Measurements from ENCODE around the gene CMTM4. TPM values are rescaled to one million over a fixed set of nuclear protein-coding genes. Genes with fewer than 3 reads are reported as not detected.
A peak's percentile ranks its signal among the peaks of the same experiment; 100 is the strongest.

The CMTM4 gene
- polyA plus RNA-seq, 4 donors: 21.1 to 54.3 (median 43.0) TPM

DNA sequence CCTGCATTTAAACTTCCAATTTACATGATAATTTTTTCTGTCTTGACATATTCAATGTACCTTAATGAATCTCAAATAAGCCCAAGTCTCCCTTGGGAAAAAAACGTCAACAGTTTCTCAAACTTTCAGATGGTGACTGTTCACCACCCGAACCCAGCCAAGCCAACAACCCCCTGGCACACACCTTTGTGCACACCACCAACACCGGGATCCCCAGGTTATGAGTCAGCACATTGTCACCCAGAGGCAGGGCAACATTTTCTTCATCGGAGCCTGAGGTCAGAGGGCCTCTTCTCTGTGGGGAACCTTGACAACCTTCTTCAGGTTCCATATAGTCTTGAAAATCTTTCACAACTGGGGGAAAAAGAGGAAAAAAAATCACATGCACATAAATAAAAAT lies 39.3 kb upstream of the CMTM4 start:
- peaks cover 10 to 73% (median 24%) of the 10 kb centered on the region in 3 donors for H3K36me3 ChIP-seq (ENCODE audit: control insufficient read depth in 3 of 3, insufficient read depth in 2 of 3, low read depth in 1 of 3, low read length in 3 of 3)
- 76 to 87% (median 87%) methylated on average over 4 of the region's 4 CpGs for WGBS, 3 donors
- no peak for FAIRE-seq

DNA sequence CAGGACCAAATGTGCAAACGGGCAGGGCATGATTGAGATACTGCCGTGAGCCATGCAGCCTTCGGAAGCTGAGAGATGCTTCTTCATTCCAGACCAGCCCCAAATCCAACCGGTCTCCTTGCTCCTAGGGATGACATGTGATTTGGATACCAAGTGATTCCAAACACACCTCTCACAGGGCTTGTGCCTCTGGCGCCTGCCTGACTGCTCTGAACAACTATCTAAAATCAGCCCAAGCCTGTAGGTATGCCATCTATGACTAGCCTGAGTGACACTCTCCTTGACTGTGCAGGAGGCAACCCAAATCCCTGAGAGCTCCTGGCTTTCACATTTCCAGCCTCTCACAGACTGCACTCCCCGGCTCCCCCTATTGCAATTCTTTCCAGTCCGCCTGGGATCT lies 34.6 kb upstream of the CMTM4 start:
- DNase-seq (no peak), FAIRE-seq (no peak)
- no peaks in the 10 kb centered on the region for H3K4me1 ChIP-seq (ENCODE audit: control insufficient read depth in 3 of 3, insufficient read depth in 2 of 3, low read depth in 1 of 3, low read length in 2 of 3)
- no peaks in the 10 kb centered on the region for H3K27me3 ChIP-seq (ENCODE audit: control insufficient read depth in 3 of 3, insufficient read depth in 3 of 3, low read length in 3 of 3)
- no peak overlapping the region for H3K4me3 ChIP-seq (ENCODE audit: low read depth in 1 of 3, low read length in 3 of 3)
- no peaks in the 10 kb centered on the region for H3K9me3 ChIP-seq (ENCODE audit: control insufficient read depth in 2 of 2, insufficient read depth in 1 of 2, low read depth in 1 of 2, low read length in 1 of 2)
- no peak overlapping the region for H3K27ac ChIP-seq (ENCODE audit: low read depth in 1 of 3, low read length in 2 of 3)
- 84 to 92% (median 85%) methylated on average over 7 of the region's 7 CpGs for WGBS, 3 donors
- peaks cover 14 to 83% (median 30%) of the 10 kb centered on the region in 3 donors for H3K36me3 ChIP-seq (ENCODE audit: control insufficient read depth in 3 of 3, insufficient read depth in 2 of 3, low read depth in 1 of 3, low read length in 3 of 3)

More for the DNA sequence above, 39.3 kb upstream of the CMTM4 start:
- Histone ChIP-seq H3K4me3 (ENCODE audit: low read depth in 1 of 3, low read length in 3 of 3) (no peak overlapping the region), H3K9me3 (ENCODE audit: control insufficient read depth in 2 of 2, insufficient read depth in 1 of 2, low read depth in 1 of 2, low read length in 1 of 2) (no peaks in the 10 kb centered on the region), H3K27ac (ENCODE audit: low read depth in 1 of 3, low read length in 2 of 3) (no peak overlapping the region), H3K27me3 (ENCODE audit: control insufficient read depth in 3 of 3, insufficient read depth in 3 of 3, low read length in 3 of 3) (no peaks in the 10 kb centered on the region), H3K4me1 (ENCODE audit: control insufficient read depth in 3 of 3, insufficient read depth in 2 of 3, low read depth in 1 of 3, low read length in 2 of 3) (peaks cover 2 to 12% (median 10%) of the 10 kb centered on the region in 3 donors)
- no peak for DNase-seq

DNA sequence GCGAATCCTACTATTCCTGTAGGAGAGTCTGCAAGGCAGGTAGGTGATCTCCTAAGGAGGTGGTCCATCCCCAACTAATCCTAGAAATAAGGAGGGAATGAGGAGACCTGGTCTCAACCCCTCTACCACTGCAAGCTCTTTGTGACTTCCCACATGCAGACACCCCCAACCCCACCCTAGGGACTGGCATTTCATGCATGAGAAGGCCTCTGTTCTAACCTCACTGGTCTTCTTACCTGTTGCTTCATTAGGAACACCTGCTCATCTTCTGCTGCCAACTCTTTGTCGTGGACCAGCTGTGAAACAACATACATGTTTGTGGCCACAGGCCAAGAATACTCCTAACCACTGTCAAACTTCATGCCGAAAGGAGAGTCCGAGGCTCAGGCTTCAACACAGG lies 32.3 kb upstream of the CMTM4 start:
- FAIRE-seq: no peak
- WGBS, 3 donors: 41 to 57% (median 49%) methylated on average over 4 of the region's 4 CpGs
- no peaks in the 10 kb centered on the region for H3K4me1 ChIP-seq (ENCODE audit: control insufficient read depth in 3 of 3, insufficient read depth in 2 of 3, low read depth in 1 of 3, low read length in 2 of 3)
- peaks cover 24 to 75% (median 40%) of the 10 kb centered on the region in 3 donors for H3K36me3 ChIP-seq (ENCODE audit: control insufficient read depth in 3 of 3, insufficient read depth in 2 of 3, low read depth in 1 of 3, low read length in 3 of 3)
- H3K27ac ChIP-seq (ENCODE audit: low read depth in 1 of 3, low read length in 2 of 3): no peak overlapping the region
- no peaks in the 10 kb centered on the region for H3K9me3 ChIP-seq (ENCODE audit: control insufficient read depth in 2 of 2, insufficient read depth in 1 of 2, low read depth in 1 of 2, low read length in 1 of 2)
- H3K27me3 ChIP-seq (ENCODE audit: control insufficient read depth in 3 of 3, insufficient read depth in 3 of 3, low read length in 3 of 3): no peaks in the 10 kb centered on the region
- no peak overlapping the region for H3K4me3 ChIP-seq (ENCODE audit: low read depth in 1 of 3, low read length in 3 of 3)
- DNase-seq: no peak

DNA sequence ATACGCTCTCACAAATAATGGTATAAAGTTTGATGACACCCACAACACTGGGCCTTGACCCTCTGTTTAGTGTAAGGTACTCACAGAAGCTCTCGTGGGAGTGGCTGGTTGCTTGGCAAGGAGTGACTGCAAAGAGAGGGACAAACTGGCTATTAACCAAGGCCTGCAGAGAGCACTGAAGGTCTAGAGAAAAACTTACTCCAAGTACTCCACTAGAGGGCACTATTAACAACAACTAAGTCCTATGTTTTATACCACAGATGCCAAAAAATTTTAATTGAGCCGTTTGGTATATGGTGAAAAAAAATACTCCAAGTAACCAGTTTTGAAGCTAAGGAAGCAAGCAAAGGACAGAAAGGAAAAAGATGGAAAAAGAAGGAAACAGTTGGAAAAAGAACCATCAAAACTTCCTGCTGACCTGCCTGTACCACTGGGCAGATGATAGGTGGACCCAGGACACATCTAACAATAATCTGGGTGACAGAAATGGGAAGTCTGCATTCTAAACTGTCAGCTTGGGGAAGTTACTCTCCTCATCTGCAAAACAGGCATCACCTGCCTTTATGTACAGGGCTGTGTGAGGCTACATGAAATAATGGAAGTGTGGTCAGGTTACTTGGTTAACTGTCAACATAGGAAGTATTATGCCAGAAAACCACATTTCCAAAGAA lies 31.7 kb upstream of the CMTM4 start:
- Histone ChIP-seq H3K4me3 (ENCODE audit: low read depth in 1 of 3, low read length in 3 of 3) (no peak overlapping the region), H3K27me3 (ENCODE audit: control insufficient read depth in 3 of 3, insufficient read depth in 3 of 3, low read length in 3 of 3) (no peaks in the 10 kb centered on the region), H3K36me3 (ENCODE audit: control insufficient read depth in 3 of 3, insufficient read depth in 2 of 3, low read depth in 1 of 3, low read length in 3 of 3) (peaks cover 27 to 72% (median 38%) of the 10 kb centered on the region in 3 donors), H3K4me1 (ENCODE audit: control insufficient read depth in 3 of 3, insufficient read depth in 2 of 3, low read depth in 1 of 3, low read length in 2 of 3) (no peaks in the 10 kb centered on the region), H3K27ac (ENCODE audit: low read depth in 1 of 3, low read length in 2 of 3) (no peak overlapping the region), H3K9me3 (ENCODE audit: control insufficient read depth in 2 of 2, insufficient read depth in 1 of 2, low read depth in 1 of 2, low read length in 1 of 2) (no peaks in the 10 kb centered on the region)
- DNase-seq: peak; percentile 55 to 65
- no peak for FAIRE-seq
- 34 to 35% (median 35%) methylated on average over 3 of the region's 3 CpGs for WGBS, 3 donors

DNA sequence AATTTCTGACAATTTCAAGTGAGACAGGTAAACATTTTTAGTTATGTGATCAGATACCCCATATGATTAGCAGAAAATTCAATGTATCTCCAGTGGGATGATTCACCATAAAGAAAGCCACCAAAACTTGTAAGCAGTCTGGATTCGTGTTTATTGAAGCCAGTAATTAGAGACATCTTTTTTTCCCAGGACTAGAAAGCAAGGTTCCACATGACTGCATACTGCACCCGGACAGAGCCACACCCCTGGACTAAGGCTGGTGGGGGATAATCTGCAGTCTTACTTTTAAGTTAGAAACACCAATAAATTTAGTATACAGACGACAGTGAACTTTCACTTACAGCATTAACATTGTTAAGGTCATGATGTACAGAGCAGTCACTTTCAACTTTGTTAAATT lies 24.2 kb upstream of the CMTM4 start:
- WGBS, 3 donors: 65 to 67% (median 65%) methylated on average over 3 of the region's 3 CpGs
- peaks cover 18 to 31% (median 18%) of the 10 kb centered on the region in 3 donors for H3K36me3 ChIP-seq (ENCODE audit: control insufficient read depth in 3 of 3, insufficient read depth in 2 of 3, low read depth in 1 of 3, low read length in 3 of 3)
- FAIRE-seq: no peak
- no peaks in the 10 kb centered on the region for H3K4me1 ChIP-seq (ENCODE audit: control insufficient read depth in 3 of 3, insufficient read depth in 2 of 3, low read depth in 1 of 3, low read length in 2 of 3)
- no peaks in the 10 kb centered on the region for H3K9me3 ChIP-seq (ENCODE audit: control insufficient read depth in 2 of 2, insufficient read depth in 1 of 2, low read depth in 1 of 2, low read length in 1 of 2)
- H3K4me3 ChIP-seq (ENCODE audit: low read depth in 1 of 3, low read length in 3 of 3): no peak overlapping the region
- H3K27ac ChIP-seq (ENCODE audit: low read depth in 1 of 3, low read length in 2 of 3): no peak overlapping the region
- H3K27me3 ChIP-seq (ENCODE audit: control insufficient read depth in 3 of 3, insufficient read depth in 3 of 3, low read length in 3 of 3): no peaks in the 10 kb centered on the region
- DNase-seq: no peak

DNA sequence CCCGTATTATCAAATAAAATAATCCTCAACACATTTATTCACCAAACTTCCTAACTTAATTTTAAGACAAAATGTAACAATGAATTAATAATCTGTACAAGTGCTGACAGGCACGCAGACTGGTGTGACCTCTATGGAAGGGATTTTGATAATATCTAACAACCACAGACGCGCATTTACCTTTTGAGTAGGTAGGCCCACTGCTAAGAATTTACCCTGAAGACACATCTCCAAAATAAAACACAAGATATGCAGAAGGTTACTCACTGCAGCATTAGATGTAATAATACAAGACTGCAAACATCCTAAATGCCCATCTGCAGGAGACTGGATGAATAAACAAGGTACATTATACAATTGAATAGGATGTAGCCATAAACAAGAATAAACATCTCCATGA lies 22.7 kb upstream of the CMTM4 start:
- H3K36me3 ChIP-seq (ENCODE audit: control insufficient read depth in 3 of 3, insufficient read depth in 2 of 3, low read depth in 1 of 3, low read length in 3 of 3): peaks cover 10 to 22% (median 10%) of the 10 kb centered on the region in 3 donors
- DNase-seq (no peak), FAIRE-seq (no peak)
- H3K4me3 ChIP-seq (ENCODE audit: low read depth in 1 of 3, low read length in 3 of 3): no peak overlapping the region
- no peaks in the 10 kb centered on the region for H3K27me3 ChIP-seq (ENCODE audit: control insufficient read depth in 3 of 3, insufficient read depth in 3 of 3, low read length in 3 of 3)
- no peak overlapping the region for H3K27ac ChIP-seq (ENCODE audit: low read depth in 1 of 3, low read length in 2 of 3)
- peaks cover 0 to 13% (median 0%) of the 10 kb centered on the region in 3 donors for H3K4me1 ChIP-seq (ENCODE audit: control insufficient read depth in 3 of 3, insufficient read depth in 2 of 3, low read depth in 1 of 3, low read length in 2 of 3)
- 94 to 99% (median 96%) methylated on average over 4 of the region's 4 CpGs for WGBS, 3 donors
- H3K9me3 ChIP-seq (ENCODE audit: control insufficient read depth in 2 of 2, insufficient read depth in 1 of 2, low read depth in 1 of 2, low read length in 1 of 2): no peaks in the 10 kb centered on the region

DNA sequence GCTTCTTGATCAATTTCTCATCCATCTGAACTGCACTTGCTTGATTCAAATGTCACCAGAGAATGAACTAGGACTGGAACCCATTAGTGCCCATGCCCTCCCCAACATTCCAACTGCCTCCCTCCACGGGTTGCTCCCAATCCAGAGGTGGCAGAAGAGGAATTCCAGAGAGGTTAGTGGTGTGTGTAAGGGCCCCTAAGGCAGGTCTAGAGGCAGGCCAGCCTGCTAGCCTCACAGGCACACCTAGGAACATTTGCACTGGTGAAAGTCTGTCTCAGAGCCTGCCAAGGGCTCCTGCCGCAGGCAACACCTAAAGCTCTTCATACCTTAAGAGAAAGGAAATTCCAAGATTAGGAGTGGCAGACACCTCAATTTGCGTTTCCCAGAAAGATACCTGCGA lies 21.2 kb upstream of the CMTM4 start:
- no peaks in the 10 kb centered on the region for H3K9me3 ChIP-seq (ENCODE audit: control insufficient read depth in 2 of 2, insufficient read depth in 1 of 2, low read depth in 1 of 2, low read length in 1 of 2)
- DNase-seq (no peak), FAIRE-seq (no peak)
- peaks cover 0 to 16% (median 0%) of the 10 kb centered on the region in 3 donors for H3K4me1 ChIP-seq (ENCODE audit: control insufficient read depth in 3 of 3, insufficient read depth in 2 of 3, low read depth in 1 of 3, low read length in 2 of 3)
- H3K36me3 ChIP-seq (ENCODE audit: control insufficient read depth in 3 of 3, insufficient read depth in 2 of 3, low read depth in 1 of 3, low read length in 3 of 3): peaks cover 0 to 11% (median 4%) of the 10 kb centered on the region in 3 donors
- H3K4me3 ChIP-seq (ENCODE audit: low read depth in 1 of 3, low read length in 3 of 3): no peak overlapping the region
- whole genome bisulfite sequencing, 3 donors: 80 to 85% (median 81%) methylated on average over 4 of the region's 4 CpGs
- H3K27ac ChIP-seq (ENCODE audit: low read depth in 1 of 3, low read length in 2 of 3): no peak overlapping the region
- H3K27me3 ChIP-seq (ENCODE audit: control insufficient read depth in 3 of 3, insufficient read depth in 3 of 3, low read length in 3 of 3): no peaks in the 10 kb centered on the region

DNA sequence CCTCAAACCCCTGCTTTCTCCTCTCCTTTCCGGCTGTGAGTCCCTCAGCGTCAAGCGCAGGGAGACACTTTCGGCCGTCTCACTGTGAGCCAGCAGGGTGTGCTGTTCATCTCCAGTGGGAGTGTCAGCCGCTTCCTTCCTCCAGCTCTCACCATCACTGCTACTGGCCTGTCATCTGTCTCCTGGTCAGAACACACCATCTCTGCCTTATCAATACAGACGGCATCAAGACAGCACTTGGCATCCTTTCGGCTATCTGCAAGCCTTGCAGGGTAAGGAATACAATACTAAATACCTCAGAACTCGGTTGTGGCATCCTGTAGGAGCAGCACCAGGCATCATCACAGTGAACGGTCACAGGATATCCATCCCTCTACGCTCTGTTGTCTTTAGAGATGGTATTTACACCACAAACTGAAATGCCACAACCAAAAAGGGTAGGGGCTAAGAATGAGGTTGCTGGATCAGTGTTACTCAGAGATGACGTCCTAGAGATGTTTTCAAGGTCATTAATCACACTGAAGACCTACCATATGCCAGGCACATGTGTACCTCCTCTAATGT lies 20.7 kb upstream of the CMTM4 start:
- H3K27me3 ChIP-seq (ENCODE audit: control insufficient read depth in 3 of 3, insufficient read depth in 3 of 3, low read length in 3 of 3): no peaks in the 10 kb centered on the region
- 44 to 63% (median 54%) methylated on average over 12 of the region's 12 CpGs for WGBS, 3 donors

More for the DNA sequence above, 20.7 kb upstream of the CMTM4 start:
- H3K4me3 ChIP-seq (ENCODE audit: low read depth in 1 of 3, low read length in 3 of 3): no peak overlapping the region
- H3K4me1 ChIP-seq (ENCODE audit: control insufficient read depth in 3 of 3, insufficient read depth in 2 of 3, low read depth in 1 of 3, low read length in 2 of 3): peaks cover 0 to 16% (median 0%) of the 10 kb centered on the region in 3 donors
- H3K36me3 ChIP-seq (ENCODE audit: control insufficient read depth in 3 of 3, insufficient read depth in 2 of 3, low read depth in 1 of 3, low read length in 3 of 3): peaks cover 0 to 11% (median 3%) of the 10 kb centered on the region in 3 donors
- no peak for FAIRE-seq
- DNase-seq: peak; percentile 65
- no peak overlapping the region for H3K27ac ChIP-seq (ENCODE audit: low read depth in 1 of 3, low read length in 2 of 3)
- peaks cover 0 to under 1% of the 10 kb centered on the region in 2 donors for H3K9me3 ChIP-seq (ENCODE audit: control insufficient read depth in 2 of 2, insufficient read depth in 1 of 2, low read depth in 1 of 2, low read length in 1 of 2)
